HG03139 (cell line): ENCODE data around the gene STXBP4.

Experiments
- ATAC-seq: cut with Tn5 transposase; IDR thresholded peaks from one replicate; pipeline ENCODE4 v1.9.1; 2021; ENCODE audit not compliant: unreplicated experiment

The STXBP4 gene

DNA sequence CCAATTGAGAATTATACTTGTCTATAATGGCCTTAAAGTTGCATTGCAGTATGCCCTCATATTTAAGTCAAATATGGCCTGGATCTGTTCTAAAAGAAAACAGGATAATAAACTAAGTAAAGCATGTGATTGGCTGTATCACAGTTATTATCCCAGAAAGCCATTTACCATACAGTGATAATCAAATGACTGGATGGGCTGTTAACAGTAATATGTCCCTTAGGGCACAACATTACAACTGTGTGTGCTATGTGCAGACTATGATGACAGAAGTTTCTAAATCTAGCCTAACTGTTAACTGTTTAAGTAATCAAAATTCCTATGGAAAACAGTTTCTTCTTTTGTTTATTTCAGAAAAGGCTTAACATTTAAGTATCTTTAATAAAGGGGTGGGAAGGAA, 145.7 kb downstream of the STXBP4 start:
- no peak for ATAC-seq

DNA sequence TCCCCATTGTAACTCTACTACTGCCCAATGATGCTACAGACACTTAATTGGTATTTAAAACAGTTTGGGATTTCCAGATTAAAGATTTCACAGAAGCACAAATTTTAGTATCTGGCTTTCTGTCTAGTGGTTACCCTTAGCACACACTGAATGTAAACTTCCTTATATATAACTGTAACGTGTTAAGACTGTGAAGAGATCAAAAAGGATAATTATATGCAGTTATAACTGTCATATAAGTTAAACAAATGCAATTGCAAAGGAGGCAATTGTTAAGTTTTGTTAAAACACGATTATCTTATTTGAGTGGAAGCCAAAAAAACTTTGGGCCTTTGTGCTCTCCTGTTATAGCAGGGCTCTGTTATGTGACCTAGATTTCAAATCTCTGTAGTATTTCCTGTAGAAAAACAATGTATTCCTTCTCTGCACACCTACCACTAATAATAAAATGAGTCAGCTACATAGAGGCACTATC, 147.9 kb downstream of the STXBP4 start:
- ATAC-seq: no peak

DNA sequence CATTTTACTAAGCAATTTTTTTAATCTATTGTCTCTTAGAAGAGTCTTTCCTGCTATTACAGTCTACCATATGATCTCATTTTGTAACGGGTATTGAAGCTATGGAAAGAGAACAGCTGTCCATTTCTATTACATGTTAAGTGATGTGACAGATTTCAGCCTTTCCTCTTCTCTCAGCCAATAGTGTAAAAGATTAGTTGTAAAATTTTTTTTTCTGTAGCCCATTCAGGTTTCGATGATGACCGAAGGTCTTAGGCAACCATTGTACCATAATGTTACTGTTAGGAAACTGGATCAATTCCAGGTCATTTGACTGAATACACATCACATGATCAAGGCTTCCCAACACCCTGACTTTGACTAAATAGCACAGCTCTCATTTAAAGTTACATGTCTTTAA, 148.6 kb downstream of the STXBP4 start:
- no peak for ATAC-seq

- no peak for ATAC-seq
These were observed 152.1 kb downstream of the STXBP4 start for GRCh38 chr17:55120651-55121050.

GRCh38 chr17:55121268-55121667, 152.7 kb downstream of the STXBP4 start:
- peak; percentile 47 for ATAC-seq

GRCh38 chr17:55122114-55122513, 153.5 kb downstream of the STXBP4 start:
- ATAC-seq: no peak

- ATAC-seq: no peak
These were observed 156.3 kb downstream of the STXBP4 start for GRCh38 chr17:55124730-55125360.

- ATAC-seq: no peak
These were observed 165.0 kb downstream of the STXBP4 start for GRCh38 chr17:55133583-55133982.

GRCh38 chr17:55134486-55135157, 166.1 kb downstream of the STXBP4 start:
- no peak for ATAC-seq

DNA sequence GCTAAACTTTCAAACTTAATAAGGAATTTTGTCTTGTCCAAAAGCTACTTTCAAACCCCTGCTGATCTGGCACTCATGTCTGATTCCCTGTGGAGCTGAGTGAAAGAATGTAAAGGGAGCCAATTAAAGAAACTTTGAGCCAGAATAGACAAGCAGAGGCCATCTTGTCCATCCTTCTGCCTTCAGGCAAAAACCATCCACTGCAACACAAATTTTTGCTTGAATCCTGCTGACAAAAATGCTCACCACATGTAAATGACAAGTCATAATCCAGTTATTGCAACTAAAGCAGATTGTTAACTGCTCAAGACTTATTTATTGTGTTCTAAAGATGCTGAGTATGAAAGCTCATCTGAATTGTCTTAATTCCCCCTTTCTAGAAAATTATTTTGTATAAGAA, 172.2 kb downstream of the STXBP4 start:
- ATAC-seq: no peak

- no peak for ATAC-seq
These were observed 176.0 kb downstream of the STXBP4 start for GRCh38 chr17:55144518-55144917.

GRCh38 chr17:55149485-55149884, 180.9 kb downstream of the STXBP4 start:
- no peak for ATAC-seq

GRCh38 chr17:55152236-55152635, 183.7 kb downstream of the STXBP4 start:
- ATAC-seq: no peak

- no peak for ATAC-seq
These were observed 185.5 kb downstream of the STXBP4 start for GRCh38 chr17:55154101-55154500.

GRCh38 chr17:55155856-55156560, 187.4 kb downstream of the STXBP4 start:
- ATAC-seq: no peak

- no peak for ATAC-seq
These were observed 188.6 kb downstream of the STXBP4 start for GRCh38 chr17:55157165-55157564.

DNA sequence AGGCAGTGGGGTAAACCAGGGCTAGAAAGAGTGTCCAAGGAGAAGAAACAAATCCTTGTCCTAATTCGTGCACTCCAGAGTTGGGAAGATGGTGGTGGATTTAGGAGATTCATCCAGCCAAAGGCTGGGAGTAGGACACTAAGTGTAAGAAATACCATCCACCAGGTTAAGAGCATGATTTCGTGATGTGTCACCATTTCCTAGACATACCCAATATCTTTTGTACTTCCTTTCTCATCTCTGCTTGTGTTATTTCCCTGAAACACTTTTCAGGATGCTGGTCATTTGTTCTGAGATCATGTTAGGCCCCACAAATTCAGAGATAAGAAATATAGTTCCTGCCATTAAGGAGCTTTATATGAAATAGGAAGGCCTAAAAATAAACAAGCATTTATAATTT, 189.9 kb downstream of the STXBP4 start:
- no peak for ATAC-seq

- no peak for ATAC-seq
These were observed 190.7 kb downstream of the STXBP4 start for GRCh38 chr17:55159251-55159650.

DNA sequence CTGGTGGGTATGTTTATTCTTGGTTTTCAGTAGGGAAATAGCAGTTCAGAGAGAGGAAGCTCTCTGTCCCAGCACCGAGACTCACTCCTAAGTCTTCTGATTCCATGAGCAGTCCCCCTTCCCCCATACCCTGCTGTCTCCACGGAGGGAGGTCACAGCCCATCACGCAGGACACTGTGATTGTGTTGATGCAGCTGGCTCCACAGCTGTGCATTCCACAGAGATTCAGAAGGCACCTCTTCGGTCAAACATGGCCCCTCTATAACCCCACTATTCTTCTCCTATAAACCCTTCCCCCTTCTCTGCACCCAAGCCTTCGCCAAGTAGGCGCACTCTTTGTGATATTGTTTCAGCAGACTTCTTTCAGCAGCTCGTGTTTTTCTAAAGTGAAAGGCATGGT, 191.9 kb downstream of the STXBP4 start:
- no peak for ATAC-seq

DNA sequence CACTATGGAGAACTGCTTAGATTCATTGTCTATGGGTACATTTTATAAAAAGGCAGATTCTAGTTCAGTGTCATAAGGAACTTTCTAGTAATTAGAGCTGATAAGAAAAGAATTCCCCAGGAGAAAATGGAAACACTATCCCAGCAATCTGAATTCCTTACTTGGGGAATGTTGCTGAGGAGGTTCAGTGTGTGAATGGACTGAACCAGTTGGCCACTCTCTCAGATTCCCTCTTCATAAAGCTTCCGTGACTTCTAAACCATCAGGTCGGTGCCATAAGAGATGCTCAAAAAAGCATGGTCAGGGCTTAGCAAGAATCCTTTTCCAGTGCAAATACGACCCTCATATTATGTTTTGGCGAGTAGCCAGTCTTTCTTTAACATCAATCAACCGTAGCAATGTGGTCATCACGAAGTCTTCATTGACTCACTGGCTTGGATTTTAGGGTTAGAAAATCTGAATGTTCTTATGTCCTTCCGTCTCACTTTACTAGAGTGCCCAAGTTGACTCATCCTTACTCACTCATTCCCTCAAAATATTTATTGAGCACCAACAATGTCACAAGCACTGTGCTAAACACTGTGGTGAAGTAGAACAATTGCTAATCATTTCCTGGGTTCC, 193.5 kb downstream of the STXBP4 start:
- ATAC-seq: no peak

DNA sequence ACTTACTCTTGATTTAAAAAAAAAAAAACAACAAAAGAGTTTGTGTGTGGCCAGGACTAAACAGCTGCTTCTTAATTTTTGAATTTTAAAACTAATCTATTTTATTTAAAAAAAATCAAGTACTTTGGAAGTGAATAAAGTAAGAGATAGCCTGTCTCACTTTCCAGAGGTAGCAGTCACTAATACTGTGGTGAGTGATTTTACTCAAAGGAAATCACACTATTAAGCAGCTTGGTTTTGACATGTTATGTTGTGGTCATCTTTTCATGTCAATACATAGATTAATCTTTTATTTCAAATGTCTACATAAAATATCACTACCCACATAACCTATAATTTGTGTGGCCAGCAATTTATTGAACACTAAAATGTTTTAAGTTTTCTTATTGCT, 194.0 kb downstream of the STXBP4 start:
- no peak for ATAC-seq

DNA sequence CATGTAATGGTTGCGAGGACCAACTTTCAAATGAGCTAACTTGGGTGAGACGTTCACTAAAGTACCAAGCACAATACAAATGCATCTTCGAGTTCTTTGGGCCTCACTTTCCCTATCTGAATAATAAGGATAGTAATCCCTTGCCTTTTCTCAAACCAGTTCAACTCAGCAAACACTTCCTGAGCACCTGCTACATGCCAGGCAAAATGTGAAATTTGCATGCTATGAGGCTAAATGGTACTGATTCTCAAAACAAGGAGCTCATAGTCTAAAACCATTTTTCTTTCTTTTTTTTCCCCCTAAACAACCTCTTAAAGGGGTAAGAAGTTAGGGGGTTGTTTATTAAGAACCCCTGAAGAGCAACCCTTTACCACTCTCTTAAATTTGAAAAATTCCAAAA, 194.8 kb downstream of the STXBP4 start:
- ATAC-seq: no peak
